ENCODE data around the gene GFOD2. TPM values are rescaled to one million over a fixed set of nuclear protein-coding genes. Genes with fewer than 3 reads are reported as not detected.

Gene GFOD2
- total and polyA plus RNA-seq, 2 of the 13 experiments (the other 11 are each of a cell fraction or from before 2014, with no cell fraction given) = 11.1 to 17.2 TPM

- TF ChIP-seq ZHX2 (IDR thresholded peaks at IDR 0.05; ENCODE audit: low read depth) (no peak), ZHX2 (CRISPR knock-in tag; IDR thresholded peaks at IDR 0.05; ENCODE audit: borderline replicate concordance) (no peak), ZNF501 (CRISPR knock-in tag; IDR thresholded peaks at IDR 0.05) (no peak), FOXK1 (CRISPR knock-in tag; IDR thresholded peaks at IDR 0.05; ENCODE audit: borderline replicate concordance, low read depth) (no peak), MTF1 (CRISPR knock-in tag; IDR thresholded peaks at IDR 0.05) (no peak), ZNF24 (IDR thresholded peaks at IDR 0.05) (no peak), PHF20 (CRISPR knock-in tag; IDR thresholded peaks at IDR 0.05) (no peak; the same call in 1 of the 2 replicates), ZNF7 (CRISPR knock-in tag; IDR thresholded peaks at IDR 0.05) (no peak), PAX8 (CRISPR knock-in tag; IDR thresholded peaks at IDR 0.05; ENCODE audit: borderline replicate concordance) (0 out of 2 replicates have a peak, but pooled peaks have one; percentile 17), IKZF5 (CRISPR knock-in tag; IDR thresholded peaks at IDR 0.05) (no peak; the same call in 1 of the 2 replicates), NBN (conservative IDR thresholded peaks at IDR 0.05) (no peak), SOX5 (CRISPR knock-in tag; IDR thresholded peaks at IDR 0.05; ENCODE audit: borderline replicate concordance) (no peak), GTF2F1 (IDR thresholded peaks at IDR 0.05; ENCODE audit: low read length) (no peak), ZNF691 (CRISPR knock-in tag; IDR thresholded peaks at IDR 0.05; ENCODE audit: borderline replicate concordance, low read depth) (no peak), NONO (IDR thresholded peaks at IDR 0.05) (no peak), NONO (CRISPR knock-in tag; conservative IDR thresholded peaks at IDR 0.05) (peak; percentile 73; the same call in 1 of the 2 replicates), SMAD1 (CRISPR knock-in tag; IDR thresholded peaks at IDR 0.05; ENCODE audit: borderline replicate concordance, low read depth) (no peak), NFYB (CRISPR knock-in tag; IDR thresholded peaks at IDR 0.05) (no peak), MED1 (CRISPR knock-in tag; IDR thresholded peaks at IDR 0.05) (peak; percentile 26; the same call in 1 of the 2 replicates), TCF7 (IDR thresholded peaks at IDR 0.05; ENCODE audit: low read depth) (no peak)
These were observed 53.0 kb downstream of the GFOD2 start (continued) for GRCh38 chr16:67666032-67666551.
